Transverse colon (tissue), 3 donors: ENCODE results near the gene ZNF385D.

Source experiments
- EP300 ChIP-seq: sonication (generic); formaldehyde crosslinking; IDR thresholded peaks from one replicate; pipeline ENCODE4 v1.6.1; 2017; ENCODE audit warnings: antibody characterized with exemption, low read depth
- POLR2AphosphoS5 ChIP-seq, 3 donors: sonication (generic); formaldehyde crosslinking; IDR thresholded peaks; one replicate each; pipeline ENCODE4 v1.6.1; 2016; ENCODE audit warnings: antibody characterized with exemption in 3 of 3

GRCh38 chr3:21729331-21729730 lies 21.7 kb downstream of the ZNF385D start:
- no peak for TF ChIP-seq POLR2AphosphoS5 (IDR thresholded peaks at IDR 0.05)
- TF ChIP-seq EP300 = no peak
